Activated CD8-positive, alpha-beta memory T cell treated with anti-CD3 and anti-CD28 coated beads for 36 hours (primary cell): ENCODE results near the gene GALT. TPM values are rescaled to one million over a fixed set of nuclear protein-coding genes. Genes with fewer than 3 reads are reported as not detected.

Source experiments
- CTCF ChIA-PET: fragments of 350-600 bp; sonication (Branson Sonifier 250); formaldehyde crosslinking; loops from one replicate; lab custom pipeline; 2021; ENCODE audit warnings: antibody characterized with exemption; lab: Charles Lee
- POLR2A ChIA-PET: fragments of 350-600 bp; sonication (Branson Sonifier 250); formaldehyde crosslinking; loops from one replicate; lab custom pipeline; 2021; ENCODE audit warnings: antibody characterized with exemption; lab: Charles Lee
- total RNA-seq, 2 experiments: library from RNA; stranded (reverse); gene quantifications; one replicate each; pipeline ENCODE4 v1.2.3, GENCODE V29; 2021

The GALT gene
- total RNA-seq, 2 experiments from 2014 or later: 42.6 to 42.9 TPM

- ChIA-PET CTCF (interaction anchor here (0.6 to 1.0 kb wide), 2 partner anchors 9 to 38 kb away, joined by 3 to 7 read pairs; no protein-coding TSS in a partner anchor), POLR2A (interaction anchor here (1.2 kb wide), 1 partner anchor 13 kb away, joined by 3 read pairs; no protein-coding TSS in a partner anchor)
Measured at GRCh38 chr9:34659592-34660253, 13.2 kb downstream of the GALT start.

DNA sequence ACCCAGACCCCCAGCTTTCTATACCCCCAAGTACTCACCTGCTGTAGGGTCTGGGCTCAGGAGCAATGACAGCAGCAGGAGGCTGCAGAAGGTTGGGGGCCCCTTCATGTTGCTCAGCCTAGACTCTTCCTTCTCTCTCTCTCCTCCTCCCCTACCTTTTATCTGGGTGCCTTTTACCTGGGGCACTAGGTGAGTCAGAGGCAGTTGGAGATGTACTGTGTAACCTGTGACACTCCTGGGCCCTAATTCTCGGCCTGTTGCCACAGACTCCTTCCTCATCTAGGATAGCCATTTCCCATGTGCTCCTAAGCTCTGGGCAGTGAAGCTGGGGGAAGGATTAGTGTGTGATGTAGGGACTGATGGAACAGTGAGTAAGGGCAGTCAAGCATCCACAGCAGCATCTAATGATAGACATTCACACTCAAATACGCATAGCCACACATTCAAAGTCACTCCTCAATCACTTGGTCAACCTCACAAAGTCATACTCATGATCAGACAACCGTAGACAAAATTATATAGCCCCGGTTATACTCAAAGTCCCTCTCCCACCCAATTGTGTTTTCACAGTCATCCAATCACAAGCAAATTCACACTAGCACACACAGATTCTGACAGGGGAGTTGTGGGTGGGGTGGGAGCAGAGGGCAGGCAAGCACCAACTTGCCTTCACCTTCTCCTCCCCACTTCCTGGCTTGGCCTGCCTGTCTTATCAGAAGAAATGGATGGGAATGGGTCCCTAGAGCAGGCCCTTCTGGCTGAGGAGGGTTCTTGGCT is 16.2 kb downstream of the GALT start, which contains the start of gene CCL27:
CCL27 (minus strand) TSS at position 132 of the 777 bp plus-strand sequence; CDS start at position 108, 24 bp downstream.
- ChIA-PET POLR2A (no interaction called here), CTCF (interaction anchor here (1.6 kb wide), 1 partner anchor 16 kb away, joined by 5 read pairs; the partner anchor contains the start of gene GALT)

DNA sequence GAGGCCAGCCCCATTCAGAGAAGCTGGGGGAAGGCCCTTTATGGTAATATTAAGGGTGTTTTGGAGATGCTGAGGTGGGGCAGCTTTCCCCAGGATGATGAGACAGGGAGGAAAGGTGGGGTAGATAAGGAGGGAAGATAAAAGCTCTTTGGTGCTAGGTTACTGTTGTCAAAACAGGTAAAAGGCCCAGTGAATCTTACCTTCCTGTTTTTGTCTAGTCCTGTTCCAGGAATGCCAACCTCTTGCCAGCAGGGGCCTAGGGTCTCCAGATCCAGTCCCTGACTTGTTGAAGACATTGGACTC is 16.8 kb downstream of the GALT start:
- POLR2A ChIA-PET: no interaction called here
- CTCF ChIA-PET: interaction anchor here (1.6 kb wide), 1 partner anchor 17 kb away, joined by 5 read pairs; the partner anchor contains the start of gene GALT

DNA sequence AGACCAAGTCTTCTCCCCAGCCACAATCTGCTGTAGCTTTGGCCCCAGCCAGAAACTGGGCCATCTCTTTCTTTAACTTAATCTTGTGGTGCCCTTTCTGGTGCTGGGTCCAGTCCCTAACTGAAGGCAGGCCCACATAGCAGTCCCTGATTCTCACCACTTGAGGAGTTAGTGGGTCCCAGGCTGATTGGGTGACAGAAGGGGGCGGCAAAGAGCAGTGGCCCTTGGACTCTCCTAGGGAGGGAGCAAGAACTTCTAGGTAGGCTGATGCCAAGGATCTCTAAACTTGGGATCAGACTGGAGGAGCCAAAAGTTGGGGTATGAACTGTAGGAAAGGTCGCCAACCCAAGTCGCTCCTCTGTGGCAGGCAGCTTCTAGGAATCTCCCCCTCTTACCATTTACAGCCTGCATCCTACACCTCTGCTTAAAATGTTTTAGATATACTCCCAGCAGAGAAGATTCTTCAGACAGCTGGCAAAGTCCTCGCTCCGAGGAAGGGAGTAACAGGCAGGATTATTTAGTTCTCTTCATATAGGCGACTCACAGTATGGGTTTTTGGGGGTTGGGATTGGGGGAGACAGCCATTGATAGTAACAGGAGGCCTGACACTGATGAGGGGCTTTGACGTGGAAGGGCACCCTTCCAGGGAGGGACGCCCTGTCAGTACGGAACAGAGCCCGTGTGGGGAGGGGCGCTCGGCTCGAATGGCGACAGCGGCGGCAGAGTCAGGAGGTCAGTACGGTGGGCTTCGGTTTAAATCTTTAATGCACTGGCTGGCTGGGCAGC is 18.0 kb downstream of the GALT start:
- CTCF ChIA-PET: interaction anchor here (0.6 to 1.8 kb wide), 11 partner anchors 8 to 288 kb away, joined by 3 to 8 read pairs (median 4); partner anchors contain the start of genes GALT, IL11RA and MYORG
- POLR2A ChIA-PET: interaction anchor here (0.9 to 1.3 kb wide), 2 partner anchors 18 to 27 kb away, joined by 3 to 10 read pairs; partner anchors contain the start of genes GALT and SIGMAR1

DNA sequence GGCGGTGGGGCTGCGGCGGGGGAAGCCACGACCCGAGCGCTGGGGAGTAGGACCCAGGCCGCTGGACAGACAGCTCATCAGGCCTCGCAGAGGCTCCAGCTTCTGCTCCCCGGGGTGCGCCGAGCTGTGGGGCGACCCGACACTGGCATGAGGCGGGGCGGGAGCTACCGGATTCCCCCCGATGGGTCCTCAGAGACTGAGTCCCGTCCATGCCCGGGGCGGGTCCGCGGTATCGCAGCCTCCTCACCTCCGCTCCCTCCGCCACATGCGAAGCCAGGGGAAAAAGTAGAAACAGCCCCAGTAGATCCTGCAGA is 18.5 kb downstream of the GALT start:
- CTCF ChIA-PET: interaction anchor here (0.6 to 1.8 kb wide), 11 partner anchors 8 to 289 kb away, joined by 3 to 8 read pairs (median 4); partner anchors contain the start of genes IL11RA and MYORG
- POLR2A ChIA-PET: interaction anchor here (0.9 to 1.3 kb wide), 2 partner anchors 19 to 27 kb away, joined by 3 to 10 read pairs; partner anchors contain the start of genes GALT and SIGMAR1

DNA sequence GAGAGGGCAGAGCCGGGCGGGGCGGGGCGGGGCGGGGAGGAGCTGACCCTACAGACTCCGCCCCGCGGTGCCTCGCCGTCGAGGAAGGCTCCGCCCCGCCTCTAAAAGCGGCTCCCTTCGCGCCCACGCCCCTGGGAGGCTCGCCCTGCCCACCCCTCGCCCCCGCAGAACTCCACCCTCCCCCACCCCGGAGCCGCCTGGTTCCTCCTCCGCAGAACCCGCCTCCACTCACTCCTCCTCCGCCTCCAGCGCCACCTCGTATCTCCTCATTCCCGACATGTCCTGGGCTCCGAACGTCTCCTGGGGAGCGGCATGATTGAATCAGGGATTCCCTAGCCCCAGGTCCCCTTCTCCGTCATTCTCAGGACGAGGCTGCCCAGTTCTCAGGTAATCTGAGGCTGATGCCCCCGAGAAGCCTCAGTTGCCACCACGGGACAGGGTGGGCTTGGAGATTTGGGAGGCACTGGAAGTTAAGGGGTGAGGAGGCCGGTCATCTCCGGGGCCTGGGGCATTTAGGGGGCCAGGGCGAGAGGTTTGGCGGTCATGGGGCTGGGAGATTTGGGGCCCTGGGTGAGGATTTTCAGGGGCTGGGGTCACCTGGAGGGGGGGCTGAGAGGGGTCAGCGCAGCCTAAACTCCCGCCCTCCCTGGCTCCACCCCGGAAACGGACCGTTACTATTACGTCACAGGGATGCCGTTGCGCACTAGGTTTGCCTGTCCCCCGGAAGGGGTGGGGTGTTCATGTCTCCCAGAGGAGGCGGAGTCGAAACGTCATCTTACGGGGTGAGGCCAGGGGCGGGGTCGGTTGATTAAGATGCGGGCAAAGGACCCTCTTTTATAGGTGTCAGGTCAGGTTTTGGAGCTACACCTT is 19.1 kb downstream of the GALT start:
- ChIA-PET POLR2A (interaction anchor here (0.9 to 1.3 kb wide), 2 partner anchors 19 to 28 kb away, joined by 3 to 10 read pairs; partner anchors contain the start of genes GALT and SIGMAR1), CTCF (interaction anchor here (0.7 to 1.8 kb wide), 7 partner anchors 8 to 35 kb away, joined by 3 to 8 read pairs (median 4); partner anchors contain the start of gene IL11RA)

DNA sequence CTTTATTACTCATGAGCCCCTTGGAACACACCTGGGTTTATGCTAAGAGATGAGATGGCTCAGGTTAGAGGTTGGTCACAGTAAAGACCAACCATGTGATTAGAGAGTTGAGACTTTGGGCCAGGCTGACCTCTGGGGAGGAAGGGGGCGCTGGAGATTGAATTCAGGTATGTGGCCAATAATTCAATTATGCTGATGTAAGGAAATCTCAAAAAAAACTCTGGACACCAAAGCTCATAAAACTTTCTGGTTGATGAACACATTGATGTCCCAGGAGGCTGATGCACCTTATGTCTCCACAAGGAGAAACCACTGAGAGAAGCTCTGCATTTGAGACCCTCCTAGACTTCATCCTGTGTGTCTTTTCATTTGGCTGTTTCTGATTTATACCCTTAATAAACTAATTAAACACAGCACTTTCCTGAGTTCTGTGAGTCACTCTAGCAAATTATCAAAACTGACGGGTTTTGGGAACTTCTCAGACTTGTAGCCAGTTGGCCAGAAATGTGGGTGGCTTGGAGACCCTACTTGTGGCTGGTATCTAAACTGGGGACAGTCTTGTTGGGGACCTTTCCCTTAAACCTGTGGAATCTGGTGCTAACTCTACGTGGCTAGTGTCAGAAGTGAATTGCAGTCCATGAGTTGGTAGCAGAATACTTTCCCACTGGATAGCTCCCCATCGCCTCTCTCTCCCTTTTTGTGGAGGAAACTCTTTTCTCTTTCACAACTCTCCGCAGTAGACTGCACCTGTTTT is 23.5 kb downstream of the GALT start:
- POLR2A ChIA-PET: no interaction called here
- CTCF ChIA-PET: no interaction called here

- ChIA-PET CTCF (no interaction called here), POLR2A (no interaction called here)
Measured at GRCh38 chr9:34671307-34671706, 24.8 kb downstream of the GALT start.

DNA sequence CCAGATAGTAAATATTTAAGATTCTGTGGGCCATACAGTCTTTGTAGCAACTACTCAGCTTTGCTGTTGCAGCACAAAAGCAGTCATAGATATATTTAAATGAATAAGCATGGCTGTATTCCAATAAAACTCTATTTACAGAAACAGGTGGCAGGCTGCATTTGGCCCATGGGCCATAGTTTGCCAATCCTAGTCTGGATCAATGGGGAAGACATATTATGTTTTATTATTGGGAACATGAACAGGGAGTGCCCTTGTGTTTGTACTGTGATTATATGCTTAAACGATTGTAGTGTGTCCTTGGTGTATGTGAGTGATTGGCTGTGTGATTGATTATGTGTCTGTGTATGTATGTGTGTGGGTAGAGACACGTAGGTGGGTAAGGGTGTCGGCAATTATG is 28.0 kb downstream of the GALT start:
- POLR2A ChIA-PET: interaction anchor here (1.2 kb wide), 1 partner anchor 397 kb away, joined by 9 read pairs; no protein-coding TSS in a partner anchor
- CTCF ChIA-PET: interaction anchor here (1.1 to 1.6 kb wide), 4 partner anchors 10 to 54 kb away, joined by 3 to 4 read pairs (median 4); partner anchors contain the start of genes CCL19 and DCTN3

DNA sequence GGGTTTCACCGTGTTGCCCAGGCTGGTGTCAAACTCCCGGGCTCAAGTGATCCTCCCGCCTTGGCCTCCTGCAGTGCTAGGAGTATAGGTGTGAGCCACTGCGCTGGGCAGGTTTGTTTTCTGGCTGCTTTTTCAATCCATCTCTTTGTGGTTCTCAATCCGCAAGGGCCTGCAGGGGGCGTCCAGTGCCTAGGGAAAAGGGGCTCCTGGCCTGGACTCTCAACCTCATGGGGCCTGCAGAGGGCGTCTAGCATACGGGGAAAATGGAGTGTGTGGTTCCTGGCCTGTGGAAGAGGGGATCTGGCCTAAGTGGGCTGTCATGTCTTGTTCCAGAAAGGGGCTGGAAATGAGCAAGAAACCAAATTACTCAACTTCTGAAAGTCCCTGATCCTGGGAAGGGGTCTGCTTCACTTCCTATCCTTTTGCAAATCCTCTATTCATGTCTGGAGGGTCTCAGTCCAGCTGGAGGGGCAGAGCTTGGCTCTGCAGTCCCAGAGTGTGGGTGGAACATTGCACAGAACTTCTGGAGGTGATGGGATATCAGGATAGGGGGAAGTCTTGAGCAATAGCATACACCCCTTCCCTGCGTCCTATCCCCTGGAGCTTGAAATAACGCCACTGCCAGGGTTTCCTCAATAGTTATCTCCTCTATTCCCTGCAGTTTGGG is 28.7 kb downstream of the GALT start:
- ChIA-PET CTCF (interaction anchor here (1.1 to 2.2 kb wide), 6 partner anchors 16 to 55 kb away, joined by 3 to 10 read pairs (median 4); partner anchors contain the start of genes CCL19 and DCTN3), POLR2A (interaction anchor here (1.2 kb wide), 1 partner anchor 396 kb away, joined by 9 read pairs; no protein-coding TSS in a partner anchor)

DNA sequence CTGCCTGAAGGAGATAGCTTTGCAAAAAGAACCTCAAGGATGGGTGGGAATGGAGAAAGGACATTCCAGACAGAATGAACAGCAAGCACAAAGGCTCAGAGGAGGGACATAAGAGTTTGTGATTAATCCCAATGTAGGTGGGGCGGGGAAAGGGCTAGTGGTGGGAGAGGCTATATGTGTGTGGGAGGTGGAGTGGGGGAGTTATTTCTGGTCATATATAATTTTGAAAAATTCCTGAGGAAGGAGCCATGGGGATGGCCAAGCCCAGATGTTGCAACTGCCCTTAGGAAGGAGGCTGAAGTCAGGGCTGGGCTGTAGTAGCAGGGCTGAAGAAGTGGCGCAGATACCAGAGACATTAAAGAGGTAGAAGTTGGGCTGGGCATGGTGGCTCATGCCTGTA is 29.4 kb downstream of the GALT start:
- ChIA-PET POLR2A (no interaction called here), CTCF (interaction anchor here (1.1 to 2.2 kb wide), 3 partner anchors 23 to 27 kb away, joined by 4 to 10 read pairs (median 6); no protein-coding TSS in a partner anchor)

DNA sequence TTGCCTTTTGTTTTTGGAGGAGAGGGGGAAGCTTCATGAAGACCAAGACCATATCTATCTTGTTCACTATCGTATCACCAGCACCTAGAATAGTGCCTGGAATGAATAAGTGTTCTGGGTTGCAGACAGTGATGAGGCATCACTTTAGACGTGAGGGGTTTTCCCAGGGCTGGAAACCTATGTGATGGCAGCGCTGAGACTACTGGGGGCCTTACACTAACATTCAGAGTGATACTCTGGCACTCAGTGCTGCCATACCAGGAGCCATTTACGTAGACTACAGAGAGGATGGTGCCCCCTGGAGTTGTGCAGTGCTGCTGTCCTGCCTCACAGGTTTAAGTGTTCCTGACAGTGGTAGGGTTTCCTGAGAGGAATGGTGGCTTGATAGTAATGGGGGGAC is 37.7 kb downstream of the GALT start:
- ChIA-PET CTCF (interaction anchor here (0.8 to 1.1 kb wide), 2 partner anchors 17 to 18 kb away, joined by 3 to 4 read pairs; no protein-coding TSS in a partner anchor), POLR2A (interaction anchor here (0.6 kb wide), 1 partner anchor 47 kb away, joined by 3 read pairs; no protein-coding TSS in a partner anchor)

DNA sequence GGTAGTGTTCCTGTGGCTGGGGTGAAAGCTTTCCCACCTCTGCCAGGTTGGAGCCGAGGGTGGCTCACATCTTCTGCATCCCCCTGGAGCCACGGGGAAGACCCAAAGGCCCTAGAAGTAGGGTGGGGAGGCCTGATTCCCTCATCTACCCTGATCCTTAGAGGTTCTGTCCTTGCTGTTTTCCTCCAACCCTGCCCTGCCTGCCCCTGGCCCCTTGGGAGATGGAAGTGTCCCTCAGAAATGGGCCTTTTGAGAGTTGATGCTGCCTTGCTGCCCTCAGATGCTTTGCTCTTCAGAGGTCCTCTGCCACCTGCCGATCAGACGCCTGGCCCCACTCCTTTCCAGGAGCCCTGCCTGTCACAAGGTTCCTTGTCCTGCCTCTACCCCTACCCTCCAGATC is 38.3 kb downstream of the GALT start:
- ChIA-PET CTCF (interaction anchor here (0.7 kb wide), 1 partner anchor 327 kb away, joined by 3 read pairs; no protein-coding TSS in a partner anchor), POLR2A (no interaction called here)

GRCh38 chr9:34685591-34685990 is 39.1 kb downstream of the GALT start:
- ChIA-PET CTCF (interaction anchor here (1.4 kb wide), 1 partner anchor 17 kb away, joined by 4 read pairs; no protein-coding TSS in a partner anchor), POLR2A (no interaction called here)

DNA sequence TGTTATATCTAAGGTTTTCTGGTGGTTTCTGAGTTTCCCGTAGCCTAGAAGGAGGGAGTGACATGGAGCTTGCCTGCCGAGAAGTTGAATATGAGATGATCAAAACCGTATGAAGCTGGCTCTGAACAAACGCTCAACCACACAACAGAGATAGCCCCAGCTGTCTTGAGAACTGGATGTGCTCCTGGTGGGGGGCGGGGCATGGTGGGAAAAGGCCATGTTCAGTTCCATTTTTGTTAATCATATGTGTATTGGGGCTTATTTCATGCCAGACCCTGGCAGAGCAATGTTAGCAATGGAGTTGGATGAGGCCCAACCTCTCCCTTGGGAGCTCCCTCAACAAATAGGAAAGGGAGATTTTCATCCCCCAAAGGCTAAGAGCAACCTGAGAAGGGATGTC is 39.8 kb downstream of the GALT start:
- ChIA-PET CTCF (interaction anchor here (1.4 kb wide), 1 partner anchor 16 kb away, joined by 4 read pairs; no protein-coding TSS in a partner anchor), POLR2A (no interaction called here)

GRCh38 chr9:34686732-34687131 is 40.3 kb downstream of the GALT start:
- POLR2A ChIA-PET: no interaction called here
- CTCF ChIA-PET: interaction anchor here (1.4 kb wide), 1 partner anchor 15 kb away, joined by 4 read pairs; no protein-coding TSS in a partner anchor
